Measurements from ENCODE around the gene SLC29A2. TPM values are rescaled to one million over a fixed set of nuclear protein-coding genes. Genes with fewer than 3 reads are reported as not detected.

The SLC29A2 gene
- total RNA-seq, 1 experiment from 2014 or later, result 40.4 TPM

DNA sequence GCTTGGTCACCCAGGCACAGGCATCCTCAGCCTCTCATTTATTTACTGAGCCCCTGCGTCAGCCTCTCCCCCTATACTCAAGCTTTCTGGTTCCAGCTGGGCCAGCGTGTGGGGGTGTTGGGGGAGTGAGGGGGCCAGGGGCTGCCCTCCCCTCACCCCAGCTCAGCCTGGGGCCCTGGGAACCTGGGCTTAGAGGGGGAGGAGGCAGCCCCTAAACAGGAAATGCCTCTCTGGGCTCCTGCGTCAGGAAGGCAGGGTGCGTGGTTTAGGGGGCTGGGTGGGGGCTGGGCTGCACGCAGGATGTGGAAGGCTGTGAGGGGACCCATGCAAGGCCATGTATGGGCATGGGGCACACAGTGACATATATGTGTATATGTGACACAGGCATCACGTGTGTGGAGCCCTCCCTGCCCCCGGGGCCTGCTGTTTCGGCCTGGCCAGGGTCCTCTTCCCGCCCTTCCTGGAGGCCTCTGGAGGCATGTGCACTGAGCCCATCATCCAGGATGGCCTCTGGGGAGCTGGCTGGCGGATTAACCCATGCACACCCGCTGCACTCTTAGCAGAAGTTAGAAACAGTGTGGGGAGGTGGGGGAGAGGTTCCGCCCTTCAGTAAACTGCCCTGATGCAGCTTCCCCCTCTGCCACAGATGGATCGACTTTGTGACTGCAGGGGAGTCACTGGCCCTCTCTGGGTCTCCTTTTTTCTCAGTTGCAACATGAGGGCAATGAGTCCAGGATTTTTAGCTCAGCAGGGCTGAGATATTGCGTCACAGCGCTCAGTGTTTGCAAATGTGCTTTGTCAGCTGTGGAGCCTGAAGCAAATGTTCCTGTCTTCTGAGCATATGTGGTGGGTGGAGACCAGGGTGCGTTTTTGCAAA, 53.6 kb downstream of the SLC29A2 start:
- TF ChIP-seq, protein P1, sequence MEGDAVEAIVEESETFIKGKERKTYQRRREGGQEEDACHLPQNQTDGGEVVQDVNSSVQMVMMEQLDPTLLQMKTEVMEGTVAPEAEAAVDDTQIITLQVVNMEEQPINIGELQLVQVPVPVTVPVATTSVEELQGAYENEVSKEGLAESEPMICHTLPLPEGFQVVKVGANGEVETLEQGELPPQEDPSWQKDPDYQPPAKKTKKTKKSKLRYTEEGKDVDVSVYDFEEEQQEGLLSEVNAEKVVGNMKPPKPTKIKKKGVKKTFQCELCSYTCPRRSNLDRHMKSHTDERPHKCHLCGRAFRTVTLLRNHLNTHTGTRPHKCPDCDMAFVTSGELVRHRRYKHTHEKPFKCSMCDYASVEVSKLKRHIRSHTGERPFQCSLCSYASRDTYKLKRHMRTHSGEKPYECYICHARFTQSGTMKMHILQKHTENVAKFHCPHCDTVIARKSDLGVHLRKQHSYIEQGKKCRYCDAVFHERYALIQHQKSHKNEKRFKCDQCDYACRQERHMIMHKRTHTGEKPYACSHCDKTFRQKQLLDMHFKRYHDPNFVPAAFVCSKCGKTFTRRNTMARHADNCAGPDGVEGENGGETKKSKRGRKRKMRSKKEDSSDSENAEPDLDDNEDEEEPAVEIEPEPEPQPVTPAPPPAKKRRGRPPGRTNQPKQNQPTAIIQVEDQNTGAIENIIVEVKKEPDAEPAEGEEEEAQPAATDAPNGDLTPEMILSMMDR (IDR thresholded peaks at IDR 0.05; ENCODE audit: unreplicated experiment), result no peak
- Mint-ChIP-seq H3K9me3 (ENCODE audit: low read depth, unreplicated experiment) (peaks cover 6% of the 10 kb centered on the region), H3K36me3 (ENCODE audit: insufficient read depth, unreplicated experiment) (peaks cover 10% of the 10 kb centered on the region), H3K4me3 (ENCODE audit: low read depth, unreplicated experiment) (no peak overlapping the region), H3K4me1 (ENCODE audit: low read depth, unreplicated experiment) (no peaks in the 10 kb centered on the region), H3K27ac (ENCODE audit: unreplicated experiment) (no peak overlapping the region), H3K27me3 (ENCODE audit: unreplicated experiment) (peaks cover 57% of the 10 kb centered on the region)
- intact Hi-C loops (cut with micrococcal nuclease; ENCODE audit: unreplicated experiment), result no loop called here
- CTCF ChIA-PET, result interaction anchor here (0.6 kb wide), 1 partner anchor 234 kb away, joined by 4 read pairs; no protein-coding TSS in a partner anchor
- BruUV-seq (replicated peaks), result no TSS peak
- DNase-seq, result no peak

DNA sequence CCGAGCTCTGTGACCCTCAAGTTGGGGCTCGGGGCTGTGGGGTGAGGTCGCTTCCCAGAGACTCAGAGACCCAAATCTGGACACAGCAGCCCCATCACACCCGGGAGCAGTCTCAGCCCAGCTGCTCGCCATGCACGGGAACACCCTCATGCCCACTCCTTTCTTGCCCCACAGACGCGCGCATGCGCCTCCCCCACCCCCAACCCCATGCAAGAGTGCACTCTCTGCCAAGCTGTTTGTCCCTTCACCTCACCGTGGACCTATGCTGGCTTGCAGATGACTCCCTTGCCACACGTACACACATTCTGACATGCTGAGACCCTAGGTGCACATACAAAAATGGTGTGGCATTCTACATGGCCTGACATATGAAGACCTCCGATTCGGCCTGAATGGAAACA, 54.2 kb downstream of the SLC29A2 start:
- intact Hi-C loops (cut with micrococcal nuclease; ENCODE audit: unreplicated experiment), result no loop called here
- Mint-ChIP-seq H3K27me3 (ENCODE audit: unreplicated experiment) (peaks cover 51% of the 10 kb centered on the region), H3K4me3 (ENCODE audit: low read depth, unreplicated experiment) (no peak overlapping the region), H3K27ac (ENCODE audit: unreplicated experiment) (no peak overlapping the region), H3K9me3 (ENCODE audit: low read depth, unreplicated experiment) (peaks cover 6% of the 10 kb centered on the region), H3K4me1 (ENCODE audit: low read depth, unreplicated experiment) (no peaks in the 10 kb centered on the region), H3K36me3 (ENCODE audit: insufficient read depth, unreplicated experiment) (peaks cover 16% of the 10 kb centered on the region)
- CTCF ChIA-PET, result interaction anchor here (0.6 to 0.9 kb wide), 2 partner anchors 121 to 235 kb away, joined by 4 read pairs; partner anchors contain the start of gene MRPL11
- no peak for DNase-seq
- BruUV-seq (replicated peaks), result no TSS peak
- TF ChIP-seq, protein P1 (IDR thresholded peaks at IDR 0.05; ENCODE audit: unreplicated experiment), result no peak

GRCh38 chr11:66316849-66317251, 54.7 kb downstream of the SLC29A2 start, which contains the start of gene CD248:
CD248 (minus strand) TSS chr11:66317044; CDS start chr11:66317027, 17 bp downstream.
- DNase-seq, result no peak
- no TSS peak for BruUV-seq (replicated peaks)
- CTCF ChIA-PET, result interaction anchor here (0.6 to 0.9 kb wide), 2 partner anchors 23 to 122 kb away, joined by 3 to 4 read pairs; partner anchors contain the start of gene MRPL11
- Mint-ChIP-seq H3K36me3 (ENCODE audit: insufficient read depth, unreplicated experiment) (peaks cover 21% of the 10 kb centered on the region), H3K9me3 (ENCODE audit: low read depth, unreplicated experiment) (peaks cover 6% of the 10 kb centered on the region), H3K27me3 (ENCODE audit: unreplicated experiment) (peaks cover 46% of the 10 kb centered on the region), H3K4me3 (ENCODE audit: low read depth, unreplicated experiment) (no peak within 1 kb of the TSS), H3K4me1 (ENCODE audit: low read depth, unreplicated experiment) (peaks cover 4% of the 10 kb centered on the region), H3K27ac (ENCODE audit: unreplicated experiment) (no peak within 1 kb of the TSS)
- intact Hi-C loops (cut with micrococcal nuclease; ENCODE audit: unreplicated experiment), result no loop called here
- TF ChIP-seq, protein P1 (IDR thresholded peaks at IDR 0.05; ENCODE audit: unreplicated experiment), result no peak

- CTCF ChIA-PET, result interaction anchor here (0.6 to 0.9 kb wide), 2 partner anchors 23 to 123 kb away, joined by 3 to 4 read pairs; partner anchors contain the start of gene MRPL11
- intact Hi-C loops (cut with micrococcal nuclease; ENCODE audit: unreplicated experiment), result no loop called here
- Mint-ChIP-seq H3K9me3 (ENCODE audit: low read depth, unreplicated experiment) (peaks cover 6% of the 10 kb centered on the region), H3K4me3 (ENCODE audit: low read depth, unreplicated experiment) (no peak overlapping the region), H3K36me3 (ENCODE audit: insufficient read depth, unreplicated experiment) (peaks cover 24% of the 10 kb centered on the region), H3K27me3 (ENCODE audit: unreplicated experiment) (peaks cover 45% of the 10 kb centered on the region), H3K27ac (ENCODE audit: unreplicated experiment) (no peak overlapping the region), H3K4me1 (ENCODE audit: low read depth, unreplicated experiment) (peaks cover 9% of the 10 kb centered on the region)
- DNase-seq, result no peak
- TF ChIP-seq, protein P1 (IDR thresholded peaks at IDR 0.05; ENCODE audit: unreplicated experiment), result no peak
- no TSS peak for BruUV-seq (replicated peaks)
Observed at GRCh38 chr11:66315921-66316811, 55.4 kb downstream of the SLC29A2 start.
